H1 (cell line): ENCODE measurements around the gene TFF2. TPM values are rescaled to one million over a fixed set of nuclear protein-coding genes. Genes with fewer than 3 reads are reported as not detected.

ENCODE experiments used
- BCL11A ChIP-seq, 2 experiments: IDR thresholded peaks; one replicate each; pipeline ENCODE4 v1.6.1; 2011; ENCODE audit warnings: low read depth in 2 of 2, low read length in 2 of 2, mild to moderate bottlenecking in 2 of 2
- CHD1 ChIP-seq: IDR thresholded peaks from 2 replicates; pipeline ENCODE4 v1.6.1; 2012; ENCODE audit warnings: low read depth, low read length, improper control_type of control experiment
- CHD2 ChIP-seq: IDR thresholded peaks from 2 replicates; pipeline ENCODE4 v1.6.1; 2012; ENCODE audit warnings: low read length, improper control_type of control experiment
- E2F6 ChIP-seq: IDR thresholded peaks from 2 replicates; pipeline ENCODE4 v1.6.1; 2012; ENCODE audit warnings: inconsistent platforms
- KDM1A ChIP-seq: fragments of 200-600, 300-600 bp; sonication (generic); IDR thresholded peaks from 2 replicates; pipeline ENCODE4 v1.7.1; 2016; ENCODE audit warnings: mild to moderate bottlenecking, low read length, borderline replicate concordance
- NANOG ChIP-seq: IDR thresholded peaks from 2 replicates; pipeline ENCODE4 v1.6.1; 2011; ENCODE audit warnings: low read length, low read depth, mild to moderate bottlenecking, inconsistent platforms; ENCODE audit not compliant: insufficient read depth, poor library complexity, severe bottlenecking
- SP2 ChIP-seq: IDR thresholded peaks from 2 replicates; pipeline ENCODE4 v1.6.1; 2012; ENCODE audit warnings: mild to moderate bottlenecking, low read length, inconsistent platforms
- SRF ChIP-seq: IDR thresholded peaks from 2 replicates; pipeline ENCODE4 v1.6.1; 2011; ENCODE audit warnings: mild to moderate bottlenecking, low read depth, low read length, moderate library complexity
- TCF12 ChIP-seq: IDR thresholded peaks from 2 replicates; pipeline ENCODE4 v1.6.1; 2011; ENCODE audit warnings: low read depth, mild to moderate bottlenecking, low read length
- polyA plus RNA-seq, 7 experiments: library from polyadenylated mRNA; depleted of rRNA in 3 of 7; stranded (reverse) in 5 of 7; unstranded in 2 of 7; fragments of >200 nt in 5 of 7; fragments of 200-250 nt in 2 of 7; gene quantifications; 1 replicate in 5 of 7; 2 replicates in 1 of 7; 4 replicates in 1 of 7; pipeline versions ENCODE4 v1.2.1 to v1.2.3, GENCODE V29; 2011 to 2013; ENCODE audit warnings: missing spikeins in 2 of 7, mixed read lengths in 2 of 7
- total RNA-seq: library from RNA; stranded (reverse); fragmentation: NEBNext Ultra II Directional; extraction: Animal tissue kit (Norgen Biotek cat#: 25700); gene quantifications from 2 replicates; pipeline ENCODE4 v1.2.1, GENCODE V29; 2021

TFF2 gene
- total and polyA plus RNA-seq, 2 of the 8 experiments (the other 6 are each of a cell fraction or from before 2014, with no cell fraction given), result not detected

DNA sequence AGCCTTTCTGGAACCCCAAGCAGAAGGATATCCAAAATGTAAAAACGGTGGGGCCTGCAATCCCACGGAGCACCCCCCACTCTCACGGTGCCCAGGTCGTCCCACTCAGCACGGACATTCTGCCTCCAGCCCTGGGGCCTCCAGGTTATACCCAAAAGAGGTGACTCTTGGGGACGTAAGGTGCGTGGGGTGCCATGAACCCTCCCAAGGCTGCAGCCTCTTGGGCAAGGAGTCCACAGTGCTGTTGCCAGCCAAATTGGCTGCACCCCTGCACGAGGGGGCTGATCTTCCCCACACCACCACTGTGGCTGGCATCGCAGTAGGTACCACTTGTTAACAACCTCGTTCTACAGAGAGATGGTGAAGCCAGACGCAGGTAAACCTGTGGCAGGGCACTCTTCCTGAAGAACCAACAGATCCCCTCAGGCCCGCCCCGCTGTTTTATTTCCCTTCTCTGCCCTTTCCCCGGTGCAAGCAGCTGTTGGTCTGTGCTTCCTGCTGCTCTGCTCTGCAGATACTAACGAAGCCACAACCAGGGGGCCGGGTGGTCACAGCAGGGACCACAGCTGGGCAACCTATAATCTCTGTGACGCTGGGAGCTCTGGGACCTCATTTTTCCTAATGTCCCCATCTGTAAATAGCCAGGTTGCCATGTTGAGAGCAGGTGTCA, 44.3 kb downstream of the TFF2 start (continued):
- TF ChIP-seq TCF12, result no peak
- TF ChIP-seq CHD1, result no peak
- TF ChIP-seq E2F6, result no peak
- no peak for TF ChIP-seq NANOG
- TF ChIP-seq KDM1A, result no peak
- TF ChIP-seq SRF, result no peak
- TF ChIP-seq CHD2, result no peak
- no peak for TF ChIP-seq SP2
- TF ChIP-seq BCL11A (IDR thresholded peaks at IDR 0.05; ENCODE audit: low read depth in 2 of 2, low read length in 2 of 2), result no peak
